Sigmoid colon (tissue), 4 donors: ENCODE measurements around the gene PRKG1.

Experiments used
- CTCF ChIP-seq, 4 experiments: fragments of 450-650 bp in 3 of 4; fragments of 200-600 bp in 1 of 4; IDR thresholded peaks; one replicate each; pipeline ENCODE4 v1.5.1; 2016 to 2019; ENCODE audit warnings: antibody characterized with exemption in 4 of 4, mild to moderate bottlenecking in 3 of 4, moderate library complexity in 2 of 4
- POLR2A ChIP-seq, 2 donors: fragments of 450-650 bp; IDR thresholded peaks; one replicate each; pipeline ENCODE4 v1.6.1; 2016; ENCODE audit warnings: antibody characterized with exemption in 2 of 2, mild to moderate bottlenecking in 2 of 2, moderate library complexity in 2 of 2
- POLR2AphosphoS5 ChIP-seq, 4 donors: sonication (generic); formaldehyde crosslinking; IDR thresholded peaks; one replicate each; pipeline ENCODE4 v1.6.1; 2017; ENCODE audit warnings: antibody characterized with exemption in 4 of 4

GRCh38 chr10:51892965-51893658 lies 818.8 kb downstream of the PRKG1 start:
- TF ChIP-seq CTCF (IDR thresholded peaks at IDR 0.05) (no peak), POLR2AphosphoS5 (IDR thresholded peaks at IDR 0.05) (no peak), POLR2A (IDR thresholded peaks at IDR 0.05) (no peak)
